Measurements from ENCODE around the gene DISC1. TPM values are rescaled to one million over a fixed set of nuclear protein-coding genes. Genes with fewer than 3 reads are reported as not detected.

Gene DISC1
- total RNA-seq, 2 donors from 2014 or later, result 7.9 to 10.9 TPM

DNA sequence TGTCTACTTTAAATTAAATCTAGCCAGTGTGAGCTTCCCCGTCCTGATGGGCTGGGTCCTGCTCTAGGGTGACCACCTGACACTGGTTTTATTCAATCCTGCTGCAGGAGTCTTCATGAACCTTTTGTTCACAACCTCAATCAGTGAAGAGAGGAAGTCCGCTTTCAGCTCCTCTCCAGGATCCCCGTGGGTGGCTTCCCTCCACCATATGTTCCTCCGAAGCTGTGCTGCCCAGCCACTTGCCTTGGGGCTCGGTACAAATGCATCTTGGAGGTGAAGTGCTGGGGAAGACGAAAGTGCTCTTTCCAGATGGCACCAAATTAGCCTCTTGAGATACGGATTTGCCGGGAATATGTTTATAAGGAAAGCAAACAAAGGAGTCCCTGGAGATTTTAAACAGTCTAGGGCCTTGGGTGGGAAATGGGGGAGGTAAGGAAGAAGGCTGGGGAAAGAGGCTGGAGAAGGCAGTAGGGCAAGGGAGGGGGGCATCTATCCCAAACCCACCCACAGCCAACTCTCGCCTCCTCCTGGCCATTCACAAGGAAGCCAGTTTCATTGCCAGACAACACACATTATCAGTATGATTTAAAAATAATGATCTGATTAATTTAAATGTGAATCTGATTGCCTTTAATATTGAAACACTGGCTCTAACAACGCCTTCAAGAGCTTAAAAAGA, 430.8 kb downstream of the DISC1 start:
- DNase-seq (ENCODE audit: low spot score), result no peak
- intact Hi-C loops (cut with DNase I), result no loop called here

DNA sequence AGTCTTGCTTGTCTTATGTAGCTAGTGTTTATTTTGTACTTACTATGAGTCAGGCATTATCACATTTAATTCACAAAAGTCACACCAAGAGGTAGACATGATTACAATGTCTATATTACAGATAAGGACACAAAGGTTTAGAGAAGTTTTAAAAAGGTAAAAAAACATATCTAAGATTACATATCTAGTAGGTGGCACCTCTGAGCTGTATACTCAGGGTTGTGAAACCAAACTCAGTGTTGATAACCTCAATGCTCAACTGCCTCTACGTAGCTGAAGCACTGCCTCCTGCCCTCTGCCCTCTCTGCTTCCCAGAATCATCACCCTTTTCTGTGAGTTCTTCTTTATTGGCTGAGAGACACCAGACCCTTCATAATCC, 431.3 kb downstream of the DISC1 start:
- intact Hi-C loops (cut with DNase I), result no loop called here
- DNase-seq (ENCODE audit: low spot score), result no peak

DNA sequence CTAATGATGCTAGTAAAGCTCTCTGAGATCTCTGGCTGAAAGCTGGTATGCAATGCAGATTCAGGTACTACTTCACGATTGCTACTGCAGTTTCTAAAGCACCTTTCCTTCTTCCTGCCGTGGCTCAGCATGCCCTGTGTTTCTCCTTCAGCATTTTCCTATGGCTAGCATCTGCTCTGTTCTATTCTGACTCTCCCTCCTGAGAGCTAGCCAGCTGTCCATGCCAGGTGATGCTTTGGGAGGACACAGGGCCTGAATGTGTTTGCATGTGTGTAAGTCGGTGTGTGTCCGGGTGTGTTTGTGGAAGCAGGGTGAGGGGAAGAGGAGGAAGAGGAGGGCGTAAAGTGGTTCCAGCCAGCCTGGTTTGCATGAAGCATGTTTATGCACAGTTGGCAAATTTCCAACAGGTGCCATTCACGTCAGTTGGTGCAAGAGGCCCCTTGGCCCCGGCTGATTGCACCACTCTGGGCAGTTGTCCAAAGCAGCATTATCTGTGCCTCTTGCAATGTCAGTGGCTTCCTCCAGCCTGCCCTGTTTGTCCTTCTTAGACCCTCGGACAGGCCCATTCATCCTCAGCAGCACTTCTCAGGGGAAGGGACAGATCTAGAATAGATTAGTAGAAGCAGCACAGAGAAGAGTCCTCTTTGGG, 433.3 kb downstream of the DISC1 start:
- intact Hi-C loops (cut with DNase I), result no loop called here
- no peak for DNase-seq (ENCODE audit: low spot score)

DNA sequence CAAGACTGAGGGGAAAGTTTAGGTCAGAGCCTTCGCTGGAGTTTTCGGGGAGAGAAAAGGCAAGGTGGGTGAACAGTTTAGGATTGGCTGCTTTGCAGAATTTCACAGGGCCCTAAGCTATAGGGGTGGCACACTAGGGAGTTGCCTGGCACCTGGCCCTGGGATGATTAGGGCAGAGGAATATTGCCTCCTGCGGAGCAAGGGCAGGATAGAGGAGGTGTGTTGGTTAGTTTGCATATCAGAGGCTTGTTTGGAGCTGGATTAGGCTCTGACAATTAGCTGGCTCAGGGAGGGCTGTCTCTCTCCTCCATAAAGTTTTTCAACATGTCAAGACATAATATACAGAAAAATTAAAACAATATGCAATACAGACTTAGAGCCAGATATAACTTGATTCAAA, 436.4 kb downstream of the DISC1 start:
- no peak for DNase-seq (ENCODE audit: low spot score)

DNA sequence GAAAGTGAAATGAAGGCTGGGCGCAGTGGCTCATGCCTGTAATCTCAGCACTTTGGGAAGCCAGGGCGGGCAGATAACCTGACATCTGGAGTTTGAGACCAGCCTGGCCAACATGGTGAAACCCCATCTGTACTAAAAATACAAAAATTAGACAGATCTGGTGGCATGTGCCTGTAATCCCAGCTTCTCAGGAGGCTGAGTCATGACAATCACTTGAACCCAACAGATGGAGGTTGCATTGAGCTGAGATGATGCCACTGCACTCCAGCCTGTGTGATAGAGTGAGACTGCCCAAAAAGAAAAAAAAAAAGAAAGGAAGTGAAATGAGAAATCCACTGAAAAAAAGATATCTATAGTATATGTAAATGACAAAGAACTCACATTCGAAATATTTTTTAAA, 439.9 kb downstream of the DISC1 start:
- DNase-seq (ENCODE audit: low spot score), result no peak
- intact Hi-C loops (cut with DNase I), result no loop called here

More for the DNA sequence above, 436.4 kb downstream of the DISC1 start:
- intact Hi-C loops (cut with DNase I), result no loop called here

DNA sequence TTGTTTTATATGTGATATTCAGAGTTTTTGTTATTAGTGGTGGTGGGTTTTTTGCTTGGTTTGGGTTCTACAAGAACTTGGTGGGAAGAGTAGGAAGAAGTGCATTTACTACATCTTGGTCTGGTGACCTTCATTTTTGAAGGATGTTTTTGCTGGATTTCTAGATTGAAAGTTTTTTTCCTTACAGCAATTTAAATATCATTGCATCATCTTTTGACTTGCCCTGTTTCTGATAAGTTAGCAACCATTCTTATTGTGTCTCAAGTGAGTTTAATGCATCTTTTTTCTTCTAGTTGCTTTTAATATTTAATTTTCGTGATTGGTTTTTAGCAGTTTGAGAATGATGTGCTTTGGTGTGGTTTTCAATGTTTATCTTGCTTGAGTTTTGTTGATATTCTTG, 447.7 kb downstream of the DISC1 start:
- DNase-seq (ENCODE audit: low spot score), result no peak
- intact Hi-C loops (cut with DNase I), result no loop called here

DNA sequence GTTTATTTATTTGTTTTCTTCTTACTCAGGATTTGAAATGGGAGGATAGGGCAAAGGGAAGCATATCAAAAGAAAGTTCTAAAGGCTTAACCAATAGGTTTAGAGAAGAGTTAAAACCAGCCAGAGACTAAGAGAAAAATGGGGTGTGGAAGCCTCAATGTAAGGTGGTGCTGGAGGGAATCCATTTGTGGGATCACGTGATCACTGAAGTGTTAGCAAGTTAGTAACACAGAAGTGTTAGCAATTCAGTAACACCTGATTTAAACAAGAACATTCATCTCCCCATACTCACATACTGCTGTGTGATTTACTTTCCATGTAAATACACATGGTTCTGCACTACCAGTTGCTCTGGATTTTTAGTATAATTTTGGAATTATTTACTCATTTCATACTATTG, 451.2 kb downstream of the DISC1 start:
- no peak for DNase-seq (ENCODE audit: low spot score)
- intact Hi-C loops (cut with DNase I), result no loop called here

DNA sequence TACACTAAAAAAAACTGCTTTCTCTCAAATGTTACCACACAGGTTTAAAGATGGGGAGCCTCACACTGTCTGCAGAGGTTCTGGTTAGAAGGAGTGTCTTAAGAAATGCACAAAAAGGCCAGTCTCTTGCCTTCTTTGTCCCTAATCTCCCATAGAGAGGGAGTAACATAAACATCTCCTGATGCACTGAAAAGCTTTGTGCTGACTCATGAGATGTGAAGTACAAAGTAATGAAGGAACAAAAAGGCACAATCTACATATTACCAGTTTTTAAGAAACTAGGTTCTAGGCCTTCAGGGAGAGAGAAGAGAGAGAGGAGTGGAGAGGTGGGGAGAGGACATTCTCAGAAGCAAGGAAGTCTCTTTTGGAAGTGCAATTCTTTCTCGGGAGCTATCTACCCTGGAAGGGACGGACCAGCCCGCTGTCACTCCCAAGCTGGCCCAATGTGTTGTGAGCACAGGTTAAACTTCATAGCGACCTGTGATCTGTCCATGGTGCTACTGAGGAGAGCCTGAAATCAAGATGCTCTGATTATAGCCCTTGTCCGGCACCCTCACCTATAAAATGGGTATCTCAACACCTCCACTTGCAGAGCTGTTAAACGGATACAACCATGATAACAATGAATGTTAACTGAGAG, 458.1 kb downstream of the DISC1 start:
- intact Hi-C loops (cut with DNase I), result no loop called here
- DNase-seq (ENCODE audit: low spot score), result no peak

DNA sequence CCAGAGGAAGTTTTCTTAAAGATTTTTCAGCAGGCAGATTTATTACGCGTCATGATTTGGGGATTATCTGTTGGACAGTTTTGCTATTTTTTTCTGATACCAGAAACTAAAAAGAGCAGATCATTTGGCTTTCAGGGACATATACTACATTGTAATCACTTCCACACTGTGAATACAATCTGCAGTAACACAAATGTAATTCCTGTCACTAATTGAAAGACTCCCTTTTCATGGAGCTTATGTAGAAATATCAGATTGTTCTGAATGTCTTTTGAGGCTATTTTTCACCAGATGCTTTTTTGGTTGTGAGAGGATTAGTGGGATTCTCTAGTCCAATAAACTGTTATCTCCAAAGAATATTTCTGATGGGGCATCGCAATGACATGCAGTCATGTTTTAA, 464.2 kb downstream of the DISC1 start:
- no peak for DNase-seq (ENCODE audit: low spot score)
- intact Hi-C loops (cut with DNase I), result no loop called here

Other genes starting within 250 kb of the DISC1 start
- gene EGLN1, start 204.5 kb upstream of the DISC1 start, total RNA-seq, result 10 to 100 TPM; 29.6 to 33.1 TPM
- 10 to 100 TPM; 41.4 to 42.7 TPM for gene TSNAX, start 98.1 kb upstream of the DISC1 start, total RNA-seq

Measured in posterior vena cava (tissue), 2 donors.